Measurements from ENCODE around the gene MN1.

DNA sequence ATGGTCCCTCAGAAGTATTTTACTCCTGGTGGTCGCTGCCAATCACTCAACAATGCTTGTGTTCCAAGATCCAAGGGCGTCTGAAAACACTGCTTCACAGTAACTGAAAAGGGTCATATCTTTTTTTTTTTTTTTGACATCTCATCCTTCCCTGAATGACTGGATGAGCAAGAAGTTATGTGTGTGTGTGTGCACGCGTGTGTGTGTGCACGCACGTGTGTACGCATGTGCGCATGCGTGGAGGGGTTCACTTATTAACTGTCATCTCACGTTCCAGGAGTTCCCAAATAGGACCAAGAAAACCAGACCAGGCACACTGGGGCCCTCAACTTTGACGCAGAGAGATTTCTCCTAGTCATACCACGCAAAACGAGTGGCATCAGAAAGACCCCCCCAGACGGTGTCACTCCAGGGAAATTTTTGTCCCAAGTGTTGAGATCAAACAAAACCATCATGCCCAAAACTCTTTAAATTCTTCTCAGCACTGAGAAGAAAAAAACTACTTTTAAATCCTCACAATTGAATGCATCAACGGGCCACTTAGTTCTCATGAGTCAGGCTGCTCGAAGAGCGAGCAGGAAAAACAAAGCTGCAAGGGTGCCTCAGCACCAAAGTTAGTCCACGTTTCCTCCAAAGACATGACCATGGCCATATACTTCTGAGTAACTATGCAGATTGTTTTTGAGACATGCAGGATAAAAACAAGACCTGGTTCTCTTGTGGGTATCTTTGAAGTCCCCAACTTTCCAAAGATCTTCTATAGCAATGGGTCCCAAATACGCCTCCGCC, 12.9 kb downstream of the MN1 start:
- TF ChIP-seq, protein P1, sequence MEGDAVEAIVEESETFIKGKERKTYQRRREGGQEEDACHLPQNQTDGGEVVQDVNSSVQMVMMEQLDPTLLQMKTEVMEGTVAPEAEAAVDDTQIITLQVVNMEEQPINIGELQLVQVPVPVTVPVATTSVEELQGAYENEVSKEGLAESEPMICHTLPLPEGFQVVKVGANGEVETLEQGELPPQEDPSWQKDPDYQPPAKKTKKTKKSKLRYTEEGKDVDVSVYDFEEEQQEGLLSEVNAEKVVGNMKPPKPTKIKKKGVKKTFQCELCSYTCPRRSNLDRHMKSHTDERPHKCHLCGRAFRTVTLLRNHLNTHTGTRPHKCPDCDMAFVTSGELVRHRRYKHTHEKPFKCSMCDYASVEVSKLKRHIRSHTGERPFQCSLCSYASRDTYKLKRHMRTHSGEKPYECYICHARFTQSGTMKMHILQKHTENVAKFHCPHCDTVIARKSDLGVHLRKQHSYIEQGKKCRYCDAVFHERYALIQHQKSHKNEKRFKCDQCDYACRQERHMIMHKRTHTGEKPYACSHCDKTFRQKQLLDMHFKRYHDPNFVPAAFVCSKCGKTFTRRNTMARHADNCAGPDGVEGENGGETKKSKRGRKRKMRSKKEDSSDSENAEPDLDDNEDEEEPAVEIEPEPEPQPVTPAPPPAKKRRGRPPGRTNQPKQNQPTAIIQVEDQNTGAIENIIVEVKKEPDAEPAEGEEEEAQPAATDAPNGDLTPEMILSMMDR (IDR thresholded peaks at IDR 0.05), result no peak
- TF ChIP-seq POLR2A (IDR thresholded peaks at IDR 0.05), result no peak

Measured in adrenal gland (tissue), 5 donors.